ENCODE results near the gene SF3A2.

DNA sequence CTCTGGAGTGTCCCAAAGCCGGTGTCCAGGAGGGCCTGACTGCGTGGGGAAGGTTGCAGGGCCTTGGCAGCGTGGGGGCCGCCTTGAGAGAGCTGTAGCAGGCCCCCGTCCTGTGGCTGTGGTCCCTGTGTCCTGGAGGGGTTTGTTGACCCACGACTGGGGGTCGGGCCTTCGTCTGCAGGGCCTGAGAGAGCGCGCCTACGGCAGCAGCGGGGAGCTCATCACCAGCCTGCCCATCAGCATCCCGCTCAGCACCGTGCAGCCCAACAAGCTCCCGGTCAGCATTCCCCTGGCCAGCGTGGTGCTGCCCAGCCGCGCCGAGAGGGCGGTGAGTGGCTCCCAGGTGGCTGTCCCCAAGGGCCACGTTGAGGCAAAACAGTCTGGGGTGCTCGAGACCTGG, 19.0 kb upstream of the SF3A2 start:
- TF ChIP-seq, protein P1, sequence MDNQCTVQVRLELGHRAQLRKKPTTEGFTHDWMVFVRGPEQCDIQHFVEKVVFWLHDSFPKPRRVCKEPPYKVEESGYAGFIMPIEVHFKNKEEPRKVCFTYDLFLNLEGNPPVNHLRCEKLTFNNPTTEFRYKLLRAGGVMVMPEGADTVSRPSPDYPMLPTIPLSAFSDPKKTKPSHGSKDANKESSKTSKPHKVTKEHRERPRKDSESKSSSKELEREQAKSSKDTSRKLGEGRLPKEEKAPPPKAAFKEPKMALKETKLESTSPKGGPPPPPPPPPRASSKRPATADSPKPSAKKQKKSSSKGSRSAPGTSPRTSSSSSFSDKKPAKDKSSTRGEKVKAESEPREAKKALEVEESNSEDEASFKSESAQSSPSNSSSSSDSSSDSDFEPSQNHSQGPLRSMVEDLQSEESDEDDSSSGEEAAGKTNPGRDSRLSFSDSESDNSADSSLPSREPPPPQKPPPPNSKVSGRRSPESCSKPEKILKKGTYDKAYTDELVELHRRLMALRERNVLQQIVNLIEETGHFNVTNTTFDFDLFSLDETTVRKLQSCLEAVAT (IDR thresholded peaks at IDR 0.05): no peak
- TF ChIP-seq CHD2 (IDR thresholded peaks at IDR 0.05; ENCODE audit: borderline replicate concordance, low read depth, low read length): no peak
- TF ChIP-seq NKRF (conservative IDR thresholded peaks at IDR 0.05): no peak
- TF ChIP-seq TCF12 (IDR thresholded peaks at IDR 0.05; ENCODE audit: low read depth, low read length): no peak
- TF ChIP-seq TCF7 (IDR thresholded peaks at IDR 0.05; ENCODE audit: borderline replicate concordance): no peak
- TF ChIP-seq CTCF (IDR thresholded peaks at IDR 0.05 in 2 of 3, conservative IDR thresholded peaks at IDR 0.05 in 1 of 3; ENCODE audit: control insufficient read depth in 2 of 3, extremely low read depth in 1 of 3, insufficient read depth in 1 of 3, low read depth in 3 of 3, low read length in 3 of 3): no peak
- TF ChIP-seq RCOR1 (conservative IDR thresholded peaks at IDR 0.05; ENCODE audit: low read depth, low read length): no peak
